ENCODE data around the gene NPB. TPM values are rescaled to one million over a fixed set of nuclear protein-coding genes. Genes with fewer than 3 reads are reported as not detected.

Gene NPB
- total and polyA plus RNA-seq, 2 of the 8 experiments (the other 6 are each of a cell fraction or from before 2014, with no cell fraction given), result 1.5 to 2.5 TPM

DNA sequence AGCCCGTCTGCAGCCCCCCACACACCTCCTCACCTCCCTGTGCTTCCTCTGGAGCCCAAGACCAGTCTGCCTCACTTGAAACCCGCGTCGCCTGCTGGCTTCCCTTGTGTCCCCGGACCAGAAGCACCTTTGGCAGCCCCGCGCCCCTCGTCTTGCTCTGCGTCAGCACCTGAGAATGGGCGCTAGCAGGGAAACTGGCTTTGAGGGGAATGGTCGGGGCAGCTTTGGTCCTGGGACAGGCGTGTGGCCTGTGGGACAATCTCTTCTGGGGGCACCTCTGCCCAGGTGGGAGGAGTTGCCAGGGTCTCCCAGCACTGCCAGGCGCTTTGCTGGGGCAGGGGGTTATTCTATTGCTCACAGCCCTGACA lies 29.1 kb downstream of the NPB start:
- Histone ChIP-seq H4K91ac (replicated peaks; ENCODE audit: insufficient read length, low read length) (no peak overlapping the region), H3K4me2 (ENCODE audit: insufficient read depth in 1 of 2, low read depth in 2 of 2, low read length in 2 of 2) (no peak overlapping the region)

More for the DNA sequence above, 29.1 kb downstream of the NPB start:
- no peak overlapping the region for H2BK15ac ChIP-seq (ENCODE audit: low read length)
- no peak overlapping the region for H4K8ac ChIP-seq (ENCODE audit: extremely low read depth, insufficient read depth, low read length)
- DNase-seq (ENCODE audit: low read depth in 1 of 2, low spot score in 2 of 2) (no peak), FAIRE-seq (no peak)
- 83% methylated on average over 13 of the region's 13 CpGs; no CpG with 5 or more reads in 1 of the 2 experiments for WGBS, 2 experiments (ENCODE audit: extremely low coverage in 1 of 2, insufficient coverage in 1 of 2, insufficient read length in 1 of 2, insufficient replicate concordance in 2 of 2, low coverage in 1 of 2, low lambda C conversion rate in 2 of 2, missing lambda C conversion rate in 1 of 2)
- CTCF ChIA-PET (ENCODE audit: partially characterized antibody), result interaction anchor here (0.6 to 3.8 kb wide), 7 partner anchors 25 to 90 kb away, joined by 3 to 9 read pairs (median 3); no protein-coding TSS in a partner anchor
- no peak overlapping the region for H2BK120ac ChIP-seq (replicated peaks; ENCODE audit: low read depth, low read length)
- H3K23ac ChIP-seq (ENCODE audit: insufficient read length), result no peak overlapping the region
- H3K79me1 ChIP-seq (ENCODE audit: low read depth, low read length), result peaks cover 6% of the 10 kb centered on the region
- H2AK5ac ChIP-seq (ENCODE audit: low read depth, low read length), result no peak overlapping the region
- H3K14ac ChIP-seq (ENCODE audit: insufficient read length), result no peak overlapping the region
- peaks cover 0 to 25% (median 10%) of the 10 kb centered on the region in 4 experiments; a peak in 5 of 8 replicates for H3K36me3 ChIP-seq (ENCODE audit: control insufficient read depth in 2 of 4, insufficient read depth in 4 of 4, low read length in 3 of 4)
- no peak overlapping the region for H3K4me3 ChIP-seq (ENCODE audit: extremely low read depth in 1 of 4, insufficient read depth in 2 of 4, low read depth in 3 of 4, low read length in 4 of 4)
- H3K79me2 ChIP-seq (ENCODE audit: control insufficient read depth in 1 of 2, insufficient read depth in 2 of 2, low read length in 2 of 2), result peaks cover 2 to 7% of the 10 kb centered on the region in 2 experiments; a peak in 3 of 4 replicates
- no peak overlapping the region for H2BK20ac ChIP-seq (ENCODE audit: low read length)
- TF ChIP-seq POLR2AphosphoS5 (IDR thresholded peaks at IDR 0.05; ENCODE audit: low read depth, low read length) (no peak), RFX5 (IDR thresholded peaks at IDR 0.05; ENCODE audit: borderline replicate concordance, low read depth, low read length) (no peak), RBBP5 (IDR thresholded peaks at IDR 0.05; ENCODE audit: borderline replicate concordance, low read depth, low read length) (no peak), FOSL1 (IDR thresholded peaks at IDR 0.05; ENCODE audit: insufficient read depth, low read depth, low read length) (no peak), CEBPB (IDR thresholded peaks at IDR 0.05; ENCODE audit: low read depth, low read length) (no peak), SIX5 (IDR thresholded peaks at IDR 0.05; ENCODE audit: low read depth, low read length) (no peak), SP4 (IDR thresholded peaks at IDR 0.05; ENCODE audit: low read length) (no peak)
- H3K23me2 ChIP-seq (ENCODE audit: low read depth, low read length), result peaks cover 14% of the 10 kb centered on the region; the same call in 1 of the 2 replicates
- H4K5ac ChIP-seq (ENCODE audit: insufficient read length, low read depth, low read length), result no peak overlapping the region
- H3K9me3 ChIP-seq (ENCODE audit: insufficient read depth in 2 of 2, low read depth in 1 of 2, low read length in 1 of 2), result no peaks in the 10 kb centered on the region
- H3K4ac ChIP-seq (replicated peaks; ENCODE audit: insufficient read length, low read depth, low read length), result no peak overlapping the region
- H3K4me1 ChIP-seq (replicated peaks in 1 of 4; ENCODE audit: control insufficient read depth in 3 of 4, insufficient read depth in 4 of 4, low read length in 3 of 4), result peaks cover 0 to 11% (median 5%) of the 10 kb centered on the region in 4 experiments; a peak in 6 of 7 replicates
- H4K20me1 ChIP-seq (replicated peaks in 1 of 2; ENCODE audit: control insufficient read depth in 1 of 2, insufficient read depth in 2 of 2, low read length in 2 of 2), result peaks cover 9 to 23% of the 10 kb centered on the region in 2 experiments
- no peak overlapping the region for H2AFZ ChIP-seq (ENCODE audit: low read length)
- POLR2A ChIA-PET (ENCODE audit: partially characterized antibody), result interaction anchor here (0.6 to 14.6 kb wide), 24 partner anchors 6 to 420 kb away, joined by 3 to 150 read pairs (median 3); partner anchors contain the start of genes ASPSCR1, MAFG, PCYT2 and SIRT7
- H3K56ac ChIP-seq (replicated peaks; ENCODE audit: insufficient read length, low read depth, low read length), result no peak overlapping the region
- no peak overlapping the region for H3K18ac ChIP-seq (ENCODE audit: extremely low read depth, low read length)
- peaks cover 0 to 12% (median 9%) of the 10 kb centered on the region in 4 experiments; a peak in 4 of 7 replicates for H3K27me3 ChIP-seq (replicated peaks in 1 of 4; ENCODE audit: control insufficient read depth in 3 of 4, extremely low read depth in 1 of 4, insufficient read depth in 3 of 4, low read length in 3 of 4)
- no peak overlapping the region for H3K9ac ChIP-seq (replicated peaks in 1 of 4; ENCODE audit: extremely low read depth in 1 of 4, low read depth in 3 of 4, low read length in 3 of 4)
- H2BK12ac ChIP-seq (ENCODE audit: low read depth, low read length), result no peak overlapping the region
- no peak overlapping the region for H3K27ac ChIP-seq (ENCODE audit: low read depth, low read length)
- H2BK5ac ChIP-seq (ENCODE audit: low read depth, low read length), result no peak overlapping the region
